GM23248 (cell line): ENCODE data around the gene TPCN1. TPM values are rescaled to one million over a fixed set of nuclear protein-coding genes. Genes with fewer than 3 reads are reported as not detected.
A peak's percentile ranks its signal among the peaks of the same experiment; 100 is the strongest.

ENCODE experiments used
- DNase-seq: peaks from one replicate; pipeline ENCODE4 v3.0.0-alpha.2; 2015
- H2AFZ ChIP-seq: fragments of 200-600 bp; sonication (generic); 2 replicates; pipeline ENCODE4 v1.6.1; 2016; ENCODE audit warnings: antibody characterized with exemption
- H3F3A ChIP-seq: fragments of 200-600 bp; sonication (generic); 2 replicates; pipeline ENCODE4 v1.6.1; 2016; ENCODE audit warnings: mild to moderate bottlenecking, antibody characterized with exemption, mixed run types; ENCODE audit not compliant: insufficient read depth
- H3K27ac ChIP-seq: fragments of 200-600 bp; sonication (generic); 2 replicates; pipeline ENCODE4 v1.5.1; 2016; ENCODE audit warnings: mild to moderate bottlenecking
- H3K27me3 ChIP-seq: fragments of 200-600 bp; sonication (generic); replicated peaks from 2 replicates; pipeline ENCODE4 v1.6.1; 2016; ENCODE audit warnings: mild to moderate bottlenecking; ENCODE audit not compliant: insufficient read depth
- H3K36me3 ChIP-seq: fragments of 200-600 bp; sonication (generic); 2 replicates; pipeline ENCODE4 v1.6.1; 2016; ENCODE audit warnings: low read depth, mild to moderate bottlenecking
- H3K4me1 ChIP-seq: fragments of 200-600 bp; sonication (generic); 2 replicates; pipeline ENCODE4 v1.6.1; 2016; ENCODE audit warnings: mild to moderate bottlenecking; ENCODE audit not compliant: insufficient read depth
- H3K4me2 ChIP-seq: fragments of 200-600 bp; sonication (generic); one replicate; pipeline ENCODE4 v1.6.1; 2016; ENCODE audit warnings: mild to moderate bottlenecking; ENCODE audit not compliant: unreplicated experiment
- H3K4me3 ChIP-seq: fragments of 200-600 bp; sonication (generic); 2 replicates; pipeline ENCODE4 v1.5.1; 2016; ENCODE audit warnings: mild to moderate bottlenecking
- H3K79me2 ChIP-seq: fragments of 200-600 bp; sonication (generic); 2 replicates; pipeline ENCODE4 v1.6.1; 2016; ENCODE audit warnings: mild to moderate bottlenecking; ENCODE audit not compliant: insufficient read depth
- H3K9ac ChIP-seq: fragments of 200-600 bp; sonication (generic); 2 replicates; pipeline ENCODE4 v1.6.1; 2016; ENCODE audit warnings: mild to moderate bottlenecking
- H3K9me2 ChIP-seq: fragments of 200-600 bp; sonication (generic); 2 replicates; pipeline ENCODE4 v1.6.1; 2016; ENCODE audit warnings: mixed run types, mild to moderate bottlenecking, moderate library complexity; ENCODE audit not compliant: insufficient read depth
- H3K9me3 ChIP-seq: fragments of 200-600 bp; sonication (generic); one replicate; pipeline ENCODE4 v1.6.1; 2017; ENCODE audit warnings: low read depth
- H4K20me1 ChIP-seq: fragments of 200-600 bp; sonication (generic); 2 replicates; pipeline ENCODE4 v1.6.0; 2016; ENCODE audit not compliant: insufficient read depth
- EZH2 ChIP-seq: fragments of 200-600 bp; sonication (generic); IDR thresholded peaks from 2 replicates; pipeline ENCODE4 v1.6.1; 2018; ENCODE audit warnings: antibody characterized with exemption, mild to moderate bottlenecking; ENCODE audit not compliant: insufficient read depth, poor library complexity, severe bottlenecking
- EZH2phosphoT487 ChIP-seq: fragments of 200-600 bp; sonication (generic); IDR thresholded peaks from 2 replicates; pipeline ENCODE4 v1.6.1; 2018; ENCODE audit warnings: antibody characterized with exemption, moderate library complexity, mild to moderate bottlenecking, low read depth; ENCODE audit not compliant: insufficient read depth
- WGBS, 2 experiments: methylation state at CpG; one replicate each; pipeline ENCODE4 v1.1.6; 2015 to 2017; ENCODE audit warnings: low lambda C conversion rate in 2 of 2, low coverage in 1 of 2; ENCODE audit errors: missing lambda C conversion rate in 2 of 2; 5-methylcytosine and 5-hydroxymethylcytosine counted together
- in situ Hi-C: fragments of 300-500 bp; cut with MboI; formaldehyde crosslinking; loops from 2 replicates; pipeline ENCODE4 v1.15.0; 2020
- polyA plus RNA-seq: library from polyadenylated mRNA; unstranded; fragments of >200 nt; fragmentation: Nextera tagmentation; extraction: Ambion mirVana; gene quantifications from 2 replicates; pipeline ENCODE4 v1.2.1, GENCODE V29; 2016
- total RNA-seq: library from RNA; depleted of rRNA; stranded (reverse); fragments of >200 nt; shearing (Covaris generic); gene quantifications from 2 replicates; pipeline ENCODE4 v1.2.3, GENCODE V29; 2014

Gene TPCN1
- total and polyA plus RNA-seq, 2 experiments from 2014 or later = 9.0 to 15.9 TPM

DNA sequence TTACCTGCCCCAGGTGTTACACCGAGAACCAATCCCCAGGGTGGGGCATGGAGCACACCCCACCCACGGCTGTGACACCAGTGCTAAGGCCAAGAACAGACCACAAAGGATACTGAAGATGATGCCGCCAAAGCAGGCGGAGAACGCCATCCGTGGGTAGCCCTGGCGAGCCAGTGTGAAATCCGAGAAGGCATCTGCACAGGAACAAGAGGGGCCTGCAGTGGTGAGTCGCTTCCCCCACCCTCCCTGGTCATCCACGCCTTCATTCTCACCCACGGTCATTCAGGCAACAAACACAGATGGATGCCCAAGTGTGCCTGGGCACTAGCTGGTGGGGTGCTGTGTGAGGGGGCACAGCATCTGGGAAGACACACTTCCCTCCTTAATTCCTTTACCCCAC, 85.1 kb downstream of the TPCN1 start:
- H2AFZ ChIP-seq = no peak overlapping the region
- no peaks in the 10 kb centered on the region for H4K20me1 ChIP-seq
- H3K79me2 ChIP-seq = no peaks in the 10 kb centered on the region
- H3K9ac ChIP-seq = no peak overlapping the region
- DNase-seq = no peak
- TF ChIP-seq EZH2phosphoT487 (no peak), EZH2 (no peak)
- no peak overlapping the region for H3K4me2 ChIP-seq
- no peaks in the 10 kb centered on the region for H3K27me3 ChIP-seq
- H3F3A ChIP-seq = no peaks in the 10 kb centered on the region
- no peak overlapping the region for H3K27ac ChIP-seq
- in situ Hi-C loops = no loop called here
- no peaks in the 10 kb centered on the region for H3K9me2 ChIP-seq
- no peaks in the 10 kb centered on the region for H3K4me1 ChIP-seq
- no peaks in the 10 kb centered on the region for H3K36me3 ChIP-seq
- WGBS, 2 experiments = 79 to 85% methylated on average over 11 of the region's 11 CpGs
- H3K4me3 ChIP-seq = no peak overlapping the region
- H3K9me3 ChIP-seq = no peaks in the 10 kb centered on the region

DNA sequence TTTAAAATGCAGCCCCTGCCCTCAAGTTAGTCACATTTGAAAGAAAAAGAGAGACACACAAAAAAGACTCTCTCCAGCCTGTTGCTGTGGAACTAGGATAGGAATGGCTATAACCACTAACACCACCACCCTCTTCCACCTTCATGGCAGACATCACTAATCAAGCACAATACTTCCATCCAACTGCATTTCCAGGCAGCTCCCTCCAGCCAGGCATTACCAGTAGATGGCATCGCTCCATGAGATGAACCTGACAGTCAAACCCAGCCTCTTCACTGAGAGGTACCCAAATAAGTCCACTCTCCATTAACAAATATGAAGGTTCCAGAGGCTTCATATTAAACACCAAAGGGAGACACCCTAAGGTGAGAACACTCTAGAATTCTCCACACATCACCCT, 89.2 kb downstream of the TPCN1 start:
- Histone ChIP-seq H3K9ac (no peak overlapping the region), H3K4me1 (no peaks in the 10 kb centered on the region), H3K27me3 (no peaks in the 10 kb centered on the region), H3K36me3 (no peaks in the 10 kb centered on the region), H3K27ac (no peak overlapping the region), H3K79me2 (no peaks in the 10 kb centered on the region), H2AFZ (no peak overlapping the region), H4K20me1 (no peaks in the 10 kb centered on the region), H3K4me3 (no peak overlapping the region), H3F3A (no peaks in the 10 kb centered on the region), H3K9me2 (no peaks in the 10 kb centered on the region), H3K4me2 (no peak overlapping the region), H3K9me3 (no peaks in the 10 kb centered on the region)
- no peak for TF ChIP-seq EZH2
- DNase-seq = peak; percentile 13
- WGBS, 2 experiments = 100% methylated on average over 1 of the region's 1 CpG
- in situ Hi-C loops = no loop called here

DNA sequence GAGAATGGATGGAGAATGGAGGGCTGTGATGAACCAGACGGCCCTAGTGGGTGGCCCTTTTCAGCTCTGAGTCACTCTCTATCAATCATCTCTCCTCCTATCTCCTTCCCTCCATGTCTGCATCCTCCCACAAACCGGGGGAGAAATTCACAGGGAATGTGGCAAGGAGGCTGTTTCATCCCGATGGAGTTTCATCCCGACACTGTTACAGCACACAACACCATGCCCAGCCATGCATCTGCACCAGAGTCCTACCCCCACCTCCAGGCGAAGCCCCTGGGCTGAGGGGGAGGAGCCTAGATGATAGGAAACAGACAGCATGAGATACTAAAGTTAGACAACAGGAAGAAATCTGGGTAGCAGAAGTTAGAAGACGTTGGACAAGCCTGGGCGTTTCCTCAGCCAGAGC, 92.9 kb downstream of the TPCN1 start:
- no peaks in the 10 kb centered on the region for H3F3A ChIP-seq
- H3K9ac ChIP-seq = no peak overlapping the region
- DNase-seq = peak; percentile 16
- no peak overlapping the region for H2AFZ ChIP-seq
- H3K27ac ChIP-seq = no peak overlapping the region
- H3K4me1 ChIP-seq = no peaks in the 10 kb centered on the region
- H3K4me3 ChIP-seq = no peak overlapping the region
- no peaks in the 10 kb centered on the region for H3K9me2 ChIP-seq
- no peaks in the 10 kb centered on the region for H3K36me3 ChIP-seq
- no peaks in the 10 kb centered on the region for H3K9me3 ChIP-seq
- H4K20me1 ChIP-seq = no peaks in the 10 kb centered on the region
- in situ Hi-C loops = no loop called here
- no peaks in the 10 kb centered on the region for H3K27me3 ChIP-seq
- no peak overlapping the region for H3K4me2 ChIP-seq
- H3K79me2 ChIP-seq = no peaks in the 10 kb centered on the region
- whole genome bisulfite sequencing, 2 experiments = 50 to 57% methylated on average over 7 of the region's 7 CpGs
- TF ChIP-seq EZH2phosphoT487 (no peak), EZH2 (no peak)

DNA sequence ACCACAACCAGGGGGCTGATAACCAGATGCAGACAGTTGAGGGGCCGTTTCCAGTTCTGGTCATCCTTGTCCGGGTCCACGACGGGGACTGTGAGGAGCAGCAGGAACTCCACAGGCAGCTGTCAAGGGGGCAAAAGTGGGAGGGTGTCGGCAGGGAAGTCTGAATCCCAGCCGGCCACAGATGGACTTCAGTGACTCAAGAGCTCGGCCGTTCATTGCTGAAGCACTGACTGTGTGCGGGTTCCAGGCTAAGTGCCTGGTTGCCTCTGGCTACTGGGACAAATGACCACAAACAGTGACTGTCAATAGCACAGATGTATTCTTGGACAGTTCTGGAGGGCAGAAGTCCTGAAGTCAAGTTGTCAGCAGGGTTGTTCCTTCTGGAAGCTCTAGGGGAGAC, 94.1 kb downstream of the TPCN1 start:
- in situ Hi-C loops = no loop called here
- 82 to 83% methylated on average over 9 of the region's 9 CpGs for WGBS, 2 experiments
- H3K27ac ChIP-seq = no peak overlapping the region

DNA sequence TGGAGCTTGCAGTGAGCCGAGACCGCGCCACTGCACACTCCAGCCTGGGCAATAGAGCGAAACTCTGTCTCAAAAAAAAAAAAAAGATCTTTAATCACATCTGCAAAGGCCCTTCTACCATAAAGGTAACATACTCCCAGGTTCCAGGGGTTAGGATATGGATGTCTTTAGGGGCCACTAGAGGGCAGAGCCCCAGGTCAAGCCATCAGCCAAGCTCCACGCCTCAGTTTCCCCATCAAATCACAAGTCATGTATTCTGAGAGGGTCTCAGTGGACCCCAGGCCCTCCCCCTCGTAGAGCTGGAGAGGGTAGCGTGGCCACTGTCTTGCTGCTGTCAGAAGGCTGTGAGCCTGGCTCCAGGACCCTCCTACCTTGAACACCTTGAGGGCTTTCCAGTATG, 94.9 kb downstream of the TPCN1 start:
- Histone ChIP-seq H3K79me2 (no peaks in the 10 kb centered on the region), H3K27ac (no peak overlapping the region), H3K9me2 (no peaks in the 10 kb centered on the region), H3K27me3 (no peaks in the 10 kb centered on the region), H4K20me1 (no peaks in the 10 kb centered on the region), H3K9ac (no peak overlapping the region), H3K4me3 (no peak overlapping the region), H3K9me3 (no peaks in the 10 kb centered on the region), H3F3A (no peaks in the 10 kb centered on the region), H2AFZ (no peak overlapping the region), H3K36me3 (no peaks in the 10 kb centered on the region), H3K4me1 (no peaks in the 10 kb centered on the region), H3K4me2 (no peak overlapping the region)
- 92 to 97% methylated on average over 7 of the region's 7 CpGs for WGBS, 2 experiments
- DNase-seq = no peak
- in situ Hi-C loops = no loop called here
- no peak for TF ChIP-seq EZH2phosphoT487
- TF ChIP-seq EZH2 = no peak

More for the DNA sequence above, 94.1 kb downstream of the TPCN1 start:
- no peaks in the 10 kb centered on the region for H3F3A ChIP-seq
- H3K4me3 ChIP-seq = no peak overlapping the region
- no peaks in the 10 kb centered on the region for H3K79me2 ChIP-seq
- H3K4me2 ChIP-seq = no peak overlapping the region
- no peak overlapping the region for H3K9ac ChIP-seq
- H3K9me3 ChIP-seq = no peaks in the 10 kb centered on the region
- no peaks in the 10 kb centered on the region for H3K27me3 ChIP-seq
- H3K4me1 ChIP-seq = no peaks in the 10 kb centered on the region
- TF ChIP-seq EZH2 (no peak), EZH2phosphoT487 (no peak)
- no peak for DNase-seq
- H4K20me1 ChIP-seq = no peaks in the 10 kb centered on the region
- H3K9me2 ChIP-seq = no peaks in the 10 kb centered on the region
- no peak overlapping the region for H2AFZ ChIP-seq
- no peaks in the 10 kb centered on the region for H3K36me3 ChIP-seq
